AG04450 (cell line): ENCODE data around the gene MB. TPM values are rescaled to one million over a fixed set of nuclear protein-coding genes. Genes with fewer than 3 reads are reported as not detected.

Experiments used
- CTCF ChIA-PET: fragments of 300-600, 350-600 bp; formaldehyde crosslinking; extraction: SDS; loops from one replicate; lab custom pipeline; 2022; ENCODE audit warnings: antibody characterized with exemption, inconsistent platforms; lab: Charles Lee
- POLR2A ChIA-PET: fragments of 350-600 bp; formaldehyde crosslinking; extraction: SDS; loops from one replicate; lab custom pipeline; 2021; ENCODE audit warnings: antibody characterized with exemption, inconsistent platforms; lab: Yijun Ruan, JAX
- DNase-seq: peaks from one replicate; pipeline ENCODE4 v3.0.0-alpha.2; 2011; ENCODE audit warnings: low read depth, low spot score
- H3K27ac ChIP-seq: one replicate; pipeline ENCODE4 v1.5.1; 2012; ENCODE audit warnings: low read depth, low read length, control low read depth
- H3K27me3 ChIP-seq: one replicate; pipeline ENCODE4 v1.6.0; 2012; ENCODE audit warnings: low read length; ENCODE audit not compliant: control insufficient read depth, insufficient read depth
- H3K4me3 ChIP-seq: 2 replicates; pipeline ENCODE4 v1.5.1; 2011; ENCODE audit warnings: mild to moderate bottlenecking, low read depth, low read length, control low read depth
- H3K9me3 ChIP-seq: 2 replicates; pipeline ENCODE4 v1.5.1; 2012; ENCODE audit warnings: low read length; ENCODE audit not compliant: control insufficient read depth, insufficient read depth
- polyA plus RNA-seq: library from polyadenylated mRNA; depleted of rRNA; stranded (reverse); fragments of >200 nt; gene quantifications from 2 replicates; pipeline ENCODE4 v1.2.3, GENCODE V29; 2011
- TF ChIP-seq, protein P1 (sequence below): IDR thresholded peaks from 2 replicates; pipeline ENCODE4 v1.5.1; 2011; ENCODE audit warnings: low read depth, low read length, control low read depth, inconsistent platforms

The MB gene
- polyA plus RNA-seq, 1 experiment = not detected

DNA sequence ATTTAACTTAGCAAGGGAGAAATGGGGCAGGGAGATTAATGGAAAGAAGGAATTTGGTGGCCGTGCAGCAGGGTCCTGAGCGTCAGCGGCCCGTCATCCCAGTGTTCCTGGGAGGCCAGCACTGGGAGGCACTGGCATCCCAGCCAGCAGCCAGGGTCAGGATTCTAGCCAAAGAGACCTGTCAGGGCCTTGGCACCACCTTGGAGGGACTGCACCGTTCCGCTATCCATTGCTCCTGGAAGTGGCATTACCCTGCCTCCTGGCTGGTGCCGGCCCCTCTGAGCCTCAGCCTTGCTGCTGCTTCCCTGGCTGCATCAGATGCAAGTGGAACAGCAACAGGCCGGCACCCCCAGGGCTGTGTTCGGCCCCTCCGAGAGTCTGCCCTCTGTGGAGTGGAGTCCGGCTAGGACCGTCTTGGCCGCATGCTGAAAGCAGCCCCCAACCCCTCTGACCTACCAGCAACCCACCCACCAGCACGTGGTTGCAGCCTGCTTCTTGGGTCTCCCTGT, 46.4 kb downstream of the MB start:
- Histone ChIP-seq H3K9me3 (no peaks in the 10 kb centered on the region), H3K27ac (no peak overlapping the region), H3K4me3 (no peak overlapping the region), H3K27me3 (peaks cover 7% of the 10 kb centered on the region)
- ChIA-PET POLR2A (no interaction called here), CTCF (interaction anchor here (0.8 kb wide), 1 partner anchor 11 kb away, joined by 3 read pairs; no protein-coding TSS in a partner anchor)
- DNase-seq = no peak
- TF ChIP-seq, protein P1, sequence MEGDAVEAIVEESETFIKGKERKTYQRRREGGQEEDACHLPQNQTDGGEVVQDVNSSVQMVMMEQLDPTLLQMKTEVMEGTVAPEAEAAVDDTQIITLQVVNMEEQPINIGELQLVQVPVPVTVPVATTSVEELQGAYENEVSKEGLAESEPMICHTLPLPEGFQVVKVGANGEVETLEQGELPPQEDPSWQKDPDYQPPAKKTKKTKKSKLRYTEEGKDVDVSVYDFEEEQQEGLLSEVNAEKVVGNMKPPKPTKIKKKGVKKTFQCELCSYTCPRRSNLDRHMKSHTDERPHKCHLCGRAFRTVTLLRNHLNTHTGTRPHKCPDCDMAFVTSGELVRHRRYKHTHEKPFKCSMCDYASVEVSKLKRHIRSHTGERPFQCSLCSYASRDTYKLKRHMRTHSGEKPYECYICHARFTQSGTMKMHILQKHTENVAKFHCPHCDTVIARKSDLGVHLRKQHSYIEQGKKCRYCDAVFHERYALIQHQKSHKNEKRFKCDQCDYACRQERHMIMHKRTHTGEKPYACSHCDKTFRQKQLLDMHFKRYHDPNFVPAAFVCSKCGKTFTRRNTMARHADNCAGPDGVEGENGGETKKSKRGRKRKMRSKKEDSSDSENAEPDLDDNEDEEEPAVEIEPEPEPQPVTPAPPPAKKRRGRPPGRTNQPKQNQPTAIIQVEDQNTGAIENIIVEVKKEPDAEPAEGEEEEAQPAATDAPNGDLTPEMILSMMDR = no peak

DNA sequence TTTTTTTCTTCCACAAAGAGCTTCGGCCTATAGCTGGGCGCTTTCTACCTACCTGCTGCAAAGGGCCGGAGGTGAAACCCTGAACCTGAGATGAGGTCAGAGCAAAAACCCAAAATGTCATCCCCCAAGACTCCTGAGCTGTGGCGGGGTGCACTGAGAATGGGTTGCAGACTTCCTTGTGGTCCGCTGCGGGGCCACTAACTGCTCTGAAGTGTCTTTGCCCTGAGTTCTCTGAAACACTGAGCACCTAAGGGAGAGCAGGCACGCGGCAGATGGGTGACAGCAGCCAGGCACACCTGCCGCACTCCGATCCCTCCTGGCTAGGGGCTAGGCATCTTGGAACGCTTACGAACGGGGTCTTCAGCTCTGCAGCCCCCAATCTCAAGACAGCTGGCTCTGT, 47.2 kb downstream of the MB start:
- TF ChIP-seq, protein P1 = no peak
- Histone ChIP-seq H3K27me3 (peaks cover 7% of the 10 kb centered on the region), H3K27ac (no peak overlapping the region), H3K4me3 (no peak overlapping the region), H3K9me3 (no peaks in the 10 kb centered on the region)
- POLR2A ChIA-PET = no interaction called here
- CTCF ChIA-PET = interaction anchor here (0.8 kb wide), 1 partner anchor 12 kb away, joined by 3 read pairs; no protein-coding TSS in a partner anchor
- DNase-seq = no peak

DNA sequence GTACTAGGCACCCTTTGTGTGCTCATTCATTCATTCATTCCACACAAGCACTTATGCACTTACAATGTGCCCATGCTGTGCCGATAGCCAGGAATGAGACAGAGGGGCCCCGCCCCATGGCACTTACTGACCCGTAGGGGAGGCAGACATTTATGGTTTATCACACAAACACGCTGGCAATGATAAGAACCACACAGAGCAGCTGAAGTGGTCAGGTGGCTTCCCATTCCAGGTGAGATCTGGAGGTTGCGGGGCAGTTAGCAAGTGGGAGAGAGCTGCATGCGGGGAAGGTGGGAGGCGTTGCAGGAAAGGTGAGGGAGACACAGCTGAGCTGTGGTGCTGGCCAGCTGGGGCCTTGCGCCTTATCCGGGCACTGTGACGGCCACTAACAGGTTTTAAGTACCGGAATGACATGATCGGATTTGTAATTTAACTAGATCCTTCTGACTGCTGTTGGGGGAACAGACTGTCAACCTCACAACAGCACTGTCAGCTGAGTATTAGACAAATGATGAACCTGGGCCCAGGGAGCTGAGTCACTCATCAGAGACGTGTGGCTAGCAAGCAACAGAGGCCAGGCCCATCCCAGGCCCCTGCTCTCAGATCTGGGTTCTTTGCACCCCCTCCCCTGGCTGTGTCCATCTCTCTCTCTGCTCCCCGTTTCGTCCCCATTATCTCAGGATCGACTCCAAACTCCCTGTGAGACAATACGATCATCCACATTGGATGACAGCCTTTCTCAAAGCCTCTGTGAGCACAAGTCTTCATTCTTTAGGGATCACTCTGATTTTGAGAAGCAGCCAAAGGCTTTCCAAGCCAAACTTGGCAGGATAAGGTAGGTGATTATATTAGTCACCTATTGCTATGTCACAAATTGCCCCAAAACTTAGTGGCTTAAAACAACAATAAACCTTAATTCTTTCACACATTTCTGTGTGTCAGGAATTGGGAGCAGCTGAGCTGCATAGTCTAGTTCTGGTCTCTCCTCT, 48.1 kb downstream of the MB start:
- DNase-seq = no peak
- Histone ChIP-seq H3K27me3 (no peaks in the 10 kb centered on the region), H3K4me3 (no peak overlapping the region), H3K9me3 (no peaks in the 10 kb centered on the region), H3K27ac (no peak overlapping the region)
- CTCF ChIA-PET = no interaction called here
- TF ChIP-seq, protein P1 = no peak
- POLR2A ChIA-PET = no interaction called here

DNA sequence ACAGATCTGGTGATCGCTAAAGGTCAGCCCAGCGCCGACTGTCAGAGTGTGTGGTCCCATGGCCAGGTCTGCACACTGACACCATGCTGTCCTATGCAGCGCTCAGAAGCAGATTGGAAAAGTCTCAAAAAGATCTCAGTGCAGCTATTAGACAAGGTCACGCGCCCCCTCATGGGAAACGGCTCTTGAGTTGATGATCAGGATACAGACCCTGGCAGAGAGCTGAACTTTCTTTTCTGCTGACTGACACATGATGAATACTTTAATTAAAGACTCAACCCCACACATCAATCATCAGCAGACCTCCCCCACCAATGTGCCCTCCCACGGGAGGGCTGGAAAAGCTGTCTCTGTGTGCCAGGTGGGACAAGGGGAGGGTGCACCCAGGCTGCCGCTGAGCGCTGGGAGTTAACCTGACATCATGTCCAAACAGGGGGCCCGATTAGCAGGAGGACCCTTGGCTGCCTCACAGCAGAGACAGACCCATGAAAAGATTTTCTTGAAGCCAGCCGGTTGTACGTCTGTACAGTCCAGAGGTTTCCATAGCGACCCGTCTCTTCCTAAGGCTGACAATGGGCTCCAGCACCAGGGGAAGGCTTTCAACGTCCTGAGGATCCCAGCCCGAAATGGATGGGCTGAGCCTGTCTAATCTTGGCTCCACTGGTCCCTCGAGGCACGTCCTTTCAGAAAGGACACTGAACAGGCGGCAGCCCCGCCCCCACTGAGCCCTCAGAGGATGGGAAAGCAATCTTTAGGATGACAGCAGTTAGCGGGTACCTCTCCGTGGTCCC, 49.6 kb downstream of the MB start:
- POLR2A ChIA-PET = no interaction called here
- TF ChIP-seq, protein P1 = no peak
- Histone ChIP-seq H3K27ac (no peak overlapping the region), H3K27me3 (no peaks in the 10 kb centered on the region), H3K9me3 (no peaks in the 10 kb centered on the region), H3K4me3 (no peak overlapping the region)
- CTCF ChIA-PET = interaction anchor here (0.6 kb wide), 1 partner anchor 16 kb away, joined by 3 read pairs; no protein-coding TSS in a partner anchor
- DNase-seq = no peak
